Endothelial cell of umbilical vein (primary cell): ENCODE data around the gene ZNF396. TPM values are rescaled to one million over a fixed set of nuclear protein-coding genes. Genes with fewer than 3 reads are reported as not detected.

Experiments
- BruUV-seq: library from RNA; stranded (reverse); fragments of 400-500 nt; replicated peaks from 2 replicates; lab custom pipeline; 2021; lab: Mats Ljungman, UMichigan
- CTCF ChIA-PET: fragments of 300-600, 350-600 bp; sonication (Branson Sonifier 250); formaldehyde crosslinking; loops from one replicate; lab custom pipeline; 2021; ENCODE audit warnings: antibody characterized with exemption, inconsistent platforms; lab: Charles Lee
- POLR2A ChIA-PET: fragments of 300-600, 350-600 bp; sonication (Branson Sonifier 250); formaldehyde crosslinking; loops from one replicate; lab custom pipeline; 2021; ENCODE audit warnings: antibody characterized with exemption, inconsistent platforms; lab: Charles Lee
- DNase-seq: peaks from one replicate; pipeline ENCODE4 v3.0.0-alpha.2; 2011; ENCODE audit warnings: low read depth, low spot score
- FAIRE-seq: peaks from 2 replicates; lab custom pipeline; 2011; peaks lifted over from hg19 to GRCh38; lab: Jason Lieb, UNC
- H2AFZ ChIP-seq: 2 replicates; pipeline ENCODE4 v1.6.0; 2012; ENCODE audit warnings: low read depth, low read length, control low read depth, inconsistent platforms
- H3K27ac ChIP-seq: 2 replicates; pipeline ENCODE4 v1.5.1; 2011; ENCODE audit warnings: low read depth, mild to moderate bottlenecking, control low read depth, low read length, moderate library complexity; ENCODE audit not compliant: insufficient read depth
- H3K27me3 ChIP-seq, 2 experiments: 2 replicates each; pipeline versions ENCODE4 v1.6.0 to v1.6.1; 2011; ENCODE audit warnings: low read length in 2 of 2, mixed read lengths in 1 of 2; ENCODE audit not compliant: control insufficient read depth in 2 of 2, insufficient read depth in 2 of 2
- H3K36me3 ChIP-seq, 2 experiments: 2 replicates in 1 of 2; 3 replicates in 1 of 2; pipeline ENCODE4 v1.5.1; 2011; ENCODE audit warnings: low read length in 2 of 2, mild to moderate bottlenecking in 1 of 2, moderate library complexity in 1 of 2; ENCODE audit not compliant: control insufficient read depth in 2 of 2, insufficient read depth in 2 of 2; ENCODE audit errors: extremely low read depth in 1 of 2
- H3K4me1 ChIP-seq: 3 replicates; pipeline ENCODE4 v1.5.1; 2011; ENCODE audit warnings: mild to moderate bottlenecking, low read length; ENCODE audit not compliant: control insufficient read depth, insufficient read depth; ENCODE audit errors: extremely low read depth
- H3K4me2 ChIP-seq: 2 replicates; pipeline ENCODE4 v1.6.1; 2011; ENCODE audit warnings: low read length, control low read depth, mixed read lengths; ENCODE audit not compliant: insufficient read depth
- H3K4me3 ChIP-seq, 3 experiments: fragments of 200-600 bp in 1 of 3; sonication (generic), shearing (Covaris generic) in 1 of 3; replicated peaks in 1 of 3; 2 replicates each; pipeline ENCODE4 v1.5.1; 2011 to 2016; ENCODE audit warnings: control low read depth in 3 of 3, low read length in 3 of 3, mild to moderate bottlenecking in 2 of 3, inconsistent platforms in 1 of 3, low read depth in 1 of 3, moderate library complexity in 1 of 3; ENCODE audit not compliant: insufficient read depth in 1 of 3
- H3K79me2 ChIP-seq: 2 replicates; pipeline ENCODE4 v1.6.0; 2012; ENCODE audit warnings: low read length, inconsistent platforms; ENCODE audit not compliant: control insufficient read depth, insufficient read depth
- H3K9ac ChIP-seq: replicated peaks from 2 replicates; pipeline ENCODE3; 2011; ENCODE audit warnings: low read length, control low read depth; ENCODE audit not compliant: insufficient read depth; ENCODE audit errors: extremely low read depth
- H3K9me1 ChIP-seq: replicated peaks from 3 replicates; pipeline ENCODE4 v1.6.0; 2011; ENCODE audit warnings: mild to moderate bottlenecking, low read length; ENCODE audit not compliant: control insufficient read depth, insufficient read depth; ENCODE audit errors: extremely low read depth
- H3K9me3 ChIP-seq: replicated peaks from 2 replicates; pipeline ENCODE4 v1.5.1; 2012; ENCODE audit warnings: low read length, inconsistent platforms; ENCODE audit not compliant: control insufficient read depth, insufficient read depth
- H4K20me1 ChIP-seq: replicated peaks from 2 replicates; pipeline ENCODE3; 2011; ENCODE audit warnings: mild to moderate bottlenecking, low read length; ENCODE audit not compliant: control insufficient read depth, insufficient read depth; ENCODE audit errors: extremely low read depth
- FOS ChIP-seq: IDR thresholded peaks from 2 replicates; pipeline ENCODE4 v1.6.1; 2011; ENCODE audit warnings: mild to moderate bottlenecking, low read length, moderate library complexity, borderline replicate concordance; ENCODE audit not compliant: insufficient read depth
- GATA2 ChIP-seq: IDR thresholded peaks from 2 replicates; pipeline ENCODE4 v1.7.0; 2011; ENCODE audit warnings: low read depth, mild to moderate bottlenecking, moderate library complexity, mixed read lengths, low read length; ENCODE audit not compliant: insufficient read length, insufficient read depth
- JUN ChIP-seq: IDR thresholded peaks from 2 replicates; pipeline ENCODE4 v1.6.1; 2011; ENCODE audit warnings: borderline replicate concordance, low read depth; ENCODE audit not compliant: insufficient read length, insufficient read depth
- POLR2A ChIP-seq: IDR thresholded peaks from 2 replicates; pipeline ENCODE4 v1.6.1; 2012; ENCODE audit warnings: low read depth, mild to moderate bottlenecking, control low read depth, low read length
- POLR2AphosphoS5 ChIP-seq: IDR thresholded peaks from 2 replicates; pipeline ENCODE4 v1.6.1; 2012; ENCODE audit warnings: low read depth, mild to moderate bottlenecking, control low read depth, low read length, moderate library complexity; ENCODE audit not compliant: insufficient read depth
- dilution Hi-C: fragments of 300-500 bp; cut with MboI; formaldehyde crosslinking; loops from one replicate; pipeline ENCODE4 v1.15.0; 2019; ENCODE audit warnings: low sequenced_read_pairs; ENCODE audit not compliant: extremely low pct_ligation_motif_present
- intact Hi-C: fragments of 100-400 bp; cut with micrococcal nuclease; formaldehyde crosslinking; loops from one replicate; pipeline ENCODE4 v1.10.0; 2022
- polyA plus RNA-seq, 4 experiments: library from polyadenylated mRNA; depleted of rRNA in 3 of 4; stranded (reverse) in 3 of 4; unstranded in 1 of 4; fragments of >200 nt; gene quantifications; 2 replicates each; pipeline versions ENCODE4 v1.2.1 to v1.2.3, GENCODE V29; 2011 to 2012; ENCODE audit warnings: missing spikeins in 1 of 4
- total RNA-seq: library from RNA; stranded (reverse); gene quantifications from 2 replicates; pipeline ENCODE4 v1.2.3, GENCODE V29; 2021
- TF ChIP-seq, protein P1 (sequence below): IDR thresholded peaks from 2 replicates; pipeline ENCODE4 v1.6.1; 2011; ENCODE audit not compliant: insufficient read depth, insufficient read length
- TF ChIP-seq, protein P2 (sequence below), 2 donors: IDR thresholded peaks; 1 replicate in 1 of 2; 2 replicates in 1 of 2; pipeline ENCODE4 v1.5.1; 2011; ENCODE audit warnings: low read length in 2 of 2, mild to moderate bottlenecking in 2 of 2, moderate library complexity in 2 of 2, control low read depth in 1 of 2, inconsistent platforms in 1 of 2, low read depth in 1 of 2; ENCODE audit not compliant: insufficient read depth in 1 of 2; ENCODE audit errors: extremely low read depth in 1 of 2

Gene ZNF396
- total and polyA plus RNA-seq, 2 donors (not counting 3 experiments of a cell fraction or from before 2014, with no cell fraction given) = 0.28 to 0.44 TPM

DNA sequence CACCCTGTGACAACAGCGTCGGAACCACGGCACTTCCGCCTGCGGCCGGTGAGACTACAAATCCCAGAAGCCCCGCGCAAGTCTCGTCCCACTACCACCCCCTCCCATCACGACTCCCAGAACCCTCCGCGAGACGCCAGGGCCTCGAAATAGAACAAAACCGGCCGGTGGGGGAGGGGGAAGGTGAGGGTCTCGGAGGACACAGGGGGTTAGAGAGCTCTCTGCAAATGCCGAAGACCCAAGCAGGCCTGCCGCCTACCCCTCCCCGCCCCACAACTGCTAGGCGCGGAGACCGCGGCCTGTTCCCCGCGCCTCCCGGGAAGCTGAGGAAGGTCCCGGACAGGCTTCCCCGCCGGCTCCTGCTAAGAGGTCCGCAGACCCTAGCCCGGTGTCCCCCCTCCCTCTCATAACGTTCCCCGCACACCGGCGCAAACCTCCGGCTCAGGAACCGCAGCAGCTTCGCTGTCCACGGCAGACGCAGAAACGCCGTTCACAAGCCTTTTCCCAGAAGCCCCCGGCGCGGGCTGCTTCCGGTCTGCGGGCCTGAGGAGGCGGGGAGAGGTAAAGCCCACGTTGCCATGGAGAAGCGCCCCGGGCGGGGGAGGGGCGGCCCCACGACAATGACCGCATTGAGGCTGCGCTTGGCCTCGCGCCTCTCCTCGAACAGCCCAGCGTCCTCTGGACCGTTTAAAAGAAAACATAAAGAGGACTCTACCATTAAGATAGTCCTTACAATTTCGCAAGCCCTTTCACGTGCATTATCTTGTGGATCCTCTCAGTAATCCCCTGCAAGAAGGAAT lies 33.0 kb downstream of the ZNF396 start, which contains the start of gene ZNF24:
Gene ZNF24 (minus strand): TSS at position 485 of the 800 bp plus-strand sequence. CDS start 3,770 bp downstream, outside the sequence.
- Histone ChIP-seq H3K27ac (peak within 1 kb of the TSS; percentile 95), H3K4me2 (peak within 1 kb of the TSS; percentile 97), H3K36me3 (peaks cover 11 to 12% of the 10 kb centered on the region in 2 experiments), H3K4me1 (peaks cover 18% of the 10 kb centered on the region), H4K20me1 (peaks cover 14% of the 10 kb centered on the region), H3K4me3 (peak within 1 kb of the TSS; percentile 69 to 97 (median 92)), H3K9me1 (no peaks in the 10 kb centered on the region), H3K79me2 (peaks cover 48% of the 10 kb centered on the region), H3K9me3 (no peaks in the 10 kb centered on the region), H3K27me3 (no peaks in the 10 kb centered on the region), H3K9ac (peak within 1 kb of the TSS; percentile 99), H2AFZ (peak within 1 kb of the TSS; percentile 98)
- ChIA-PET POLR2A (interaction anchor here (0.6 to 1.1 kb wide), 4 partner anchors 26 to 368 kb away, joined by 3 to 6 read pairs (median 3); partner anchors contain the start of gene ZNF397), CTCF (interaction anchor here (0.8 to 2.6 kb wide), 8 partner anchors 9 to 338 kb away, joined by 3 to 26 read pairs (median 4); partner anchors contain the start of genes ZNF397 and ZSCAN30)
- BruUV-seq = TSS peak; percentile 66
- TF ChIP-seq GATA2 = no peak
- TF ChIP-seq POLR2A = peak; percentile 82
- no peak for TF ChIP-seq FOS
- TF ChIP-seq JUN = no peak
- TF ChIP-seq, protein P1, sequence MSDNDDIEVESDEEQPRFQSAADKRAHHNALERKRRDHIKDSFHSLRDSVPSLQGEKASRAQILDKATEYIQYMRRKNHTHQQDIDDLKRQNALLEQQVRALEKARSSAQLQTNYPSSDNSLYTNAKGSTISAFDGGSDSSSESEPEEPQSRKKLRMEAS = peak; percentile 23
- no peak for TF ChIP-seq POLR2AphosphoS5
- TF ChIP-seq, protein P2, sequence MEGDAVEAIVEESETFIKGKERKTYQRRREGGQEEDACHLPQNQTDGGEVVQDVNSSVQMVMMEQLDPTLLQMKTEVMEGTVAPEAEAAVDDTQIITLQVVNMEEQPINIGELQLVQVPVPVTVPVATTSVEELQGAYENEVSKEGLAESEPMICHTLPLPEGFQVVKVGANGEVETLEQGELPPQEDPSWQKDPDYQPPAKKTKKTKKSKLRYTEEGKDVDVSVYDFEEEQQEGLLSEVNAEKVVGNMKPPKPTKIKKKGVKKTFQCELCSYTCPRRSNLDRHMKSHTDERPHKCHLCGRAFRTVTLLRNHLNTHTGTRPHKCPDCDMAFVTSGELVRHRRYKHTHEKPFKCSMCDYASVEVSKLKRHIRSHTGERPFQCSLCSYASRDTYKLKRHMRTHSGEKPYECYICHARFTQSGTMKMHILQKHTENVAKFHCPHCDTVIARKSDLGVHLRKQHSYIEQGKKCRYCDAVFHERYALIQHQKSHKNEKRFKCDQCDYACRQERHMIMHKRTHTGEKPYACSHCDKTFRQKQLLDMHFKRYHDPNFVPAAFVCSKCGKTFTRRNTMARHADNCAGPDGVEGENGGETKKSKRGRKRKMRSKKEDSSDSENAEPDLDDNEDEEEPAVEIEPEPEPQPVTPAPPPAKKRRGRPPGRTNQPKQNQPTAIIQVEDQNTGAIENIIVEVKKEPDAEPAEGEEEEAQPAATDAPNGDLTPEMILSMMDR (IDR thresholded peaks at IDR 0.05; ENCODE audit: extremely low read depth in 1 of 2, insufficient read depth in 1 of 2, low read depth in 1 of 2, low read length in 2 of 2) = no peak
- FAIRE-seq = peak; percentile 94
- intact Hi-C loops (loop anchor here (1.0 to 5.0 kb wide), 4 partner anchors 54 to 337 kb away; partner anchors contain the start of gene ZSCAN30), dilution Hi-C loops (no loop called here)
- DNase-seq = peak; percentile 92
